Measurements from ENCODE around the gene MYO15B.

DNA sequence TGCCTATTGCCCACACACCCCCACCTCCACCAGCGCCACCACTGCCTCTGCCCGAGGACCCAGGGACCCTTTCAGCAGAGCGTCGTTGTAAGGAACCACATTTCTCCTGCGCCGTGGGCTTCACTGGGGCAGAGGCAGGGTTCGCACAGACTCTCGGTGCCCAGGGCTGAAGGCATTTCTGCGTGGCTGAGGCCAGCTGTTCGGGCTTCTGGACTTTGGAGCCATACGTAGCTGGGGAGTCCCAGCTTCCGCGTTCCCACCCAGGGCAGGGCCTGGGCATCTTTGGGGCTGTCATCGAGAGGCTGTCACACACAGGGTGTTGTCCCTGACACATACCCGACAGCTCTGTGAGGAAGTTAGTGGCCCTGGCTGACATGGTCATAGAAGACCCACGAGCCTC lies 29.6 kb downstream of the MYO15B start:
- TF ChIP-seq, protein P1, sequence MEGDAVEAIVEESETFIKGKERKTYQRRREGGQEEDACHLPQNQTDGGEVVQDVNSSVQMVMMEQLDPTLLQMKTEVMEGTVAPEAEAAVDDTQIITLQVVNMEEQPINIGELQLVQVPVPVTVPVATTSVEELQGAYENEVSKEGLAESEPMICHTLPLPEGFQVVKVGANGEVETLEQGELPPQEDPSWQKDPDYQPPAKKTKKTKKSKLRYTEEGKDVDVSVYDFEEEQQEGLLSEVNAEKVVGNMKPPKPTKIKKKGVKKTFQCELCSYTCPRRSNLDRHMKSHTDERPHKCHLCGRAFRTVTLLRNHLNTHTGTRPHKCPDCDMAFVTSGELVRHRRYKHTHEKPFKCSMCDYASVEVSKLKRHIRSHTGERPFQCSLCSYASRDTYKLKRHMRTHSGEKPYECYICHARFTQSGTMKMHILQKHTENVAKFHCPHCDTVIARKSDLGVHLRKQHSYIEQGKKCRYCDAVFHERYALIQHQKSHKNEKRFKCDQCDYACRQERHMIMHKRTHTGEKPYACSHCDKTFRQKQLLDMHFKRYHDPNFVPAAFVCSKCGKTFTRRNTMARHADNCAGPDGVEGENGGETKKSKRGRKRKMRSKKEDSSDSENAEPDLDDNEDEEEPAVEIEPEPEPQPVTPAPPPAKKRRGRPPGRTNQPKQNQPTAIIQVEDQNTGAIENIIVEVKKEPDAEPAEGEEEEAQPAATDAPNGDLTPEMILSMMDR (conservative IDR thresholded peaks at IDR 0.05; ENCODE audit: low read length) = no peak
- no peak for TF ChIP-seq EZH2phosphoT487 (IDR thresholded peaks at IDR 0.05; ENCODE audit: borderline replicate concordance)
